Measurements from ENCODE around the gene JARID2. TPM values are rescaled to one million over a fixed set of nuclear protein-coding genes. Genes with fewer than 3 reads are reported as not detected.
A peak's percentile ranks its signal among the peaks of the same experiment; 100 is the strongest.

The JARID2 gene
- total RNA-seq, 1 experiment from 2014 or later, result 180 TPM

DNA sequence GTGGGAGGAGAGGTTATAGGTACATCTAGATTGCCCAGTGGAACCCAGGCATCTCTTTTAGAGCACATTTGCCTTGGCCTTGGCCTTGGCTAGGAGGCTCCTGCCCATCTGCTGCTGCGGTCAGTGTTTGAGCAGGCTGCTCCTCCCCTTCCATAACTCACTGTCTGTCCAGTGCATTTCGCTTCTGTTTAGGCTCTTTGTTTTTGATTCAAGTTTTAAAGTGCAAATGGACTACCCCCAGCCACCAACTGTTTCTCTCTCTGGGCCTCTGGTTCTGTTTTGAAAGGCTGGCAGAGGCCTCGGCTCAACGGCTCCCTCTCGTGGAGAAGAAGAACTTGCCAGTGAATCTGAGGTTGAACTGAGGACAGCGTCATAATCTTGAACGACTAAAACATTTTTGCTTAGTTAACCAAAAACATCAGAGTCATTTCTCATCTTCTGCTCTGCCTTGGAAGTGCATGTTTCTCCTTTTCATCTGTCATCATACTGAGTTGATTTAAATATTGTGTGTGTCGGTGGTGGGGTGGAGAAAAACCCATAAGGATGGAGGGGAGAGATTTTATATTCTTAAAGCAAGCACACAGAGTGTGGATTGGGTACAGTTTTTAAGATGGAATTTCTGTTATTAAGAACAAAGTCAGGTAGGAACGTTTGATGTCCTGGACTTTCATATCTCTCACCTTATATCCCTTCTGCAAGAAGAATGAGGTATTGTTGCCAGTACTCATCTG is 245.6 kb downstream of the JARID2 start:
- H3K36me3 Mint-ChIP-seq, result peaks cover 52% of the 10 kb centered on the region
- H3K27me3 Mint-ChIP-seq (ENCODE audit: low read depth), result no peaks in the 10 kb centered on the region
- peaks cover 80% of the 10 kb centered on the region for H3K4me1 Mint-ChIP-seq
- H3K27ac Mint-ChIP-seq, result peak overlapping the region; percentile 16; the same call in 1 of the 2 replicates
- H3K4me3 Mint-ChIP-seq, result peak overlapping the region; percentile 44
- H3K9me3 Mint-ChIP-seq, result no peaks in the 10 kb centered on the region
- TF ChIP-seq PRRX2 (CRISPR knock-in tag; IDR thresholded peaks at IDR 0.05), result 0 out of 2 replicates have a peak, but pooled peaks have one; percentile 19
- TF ChIP-seq, protein P1, sequence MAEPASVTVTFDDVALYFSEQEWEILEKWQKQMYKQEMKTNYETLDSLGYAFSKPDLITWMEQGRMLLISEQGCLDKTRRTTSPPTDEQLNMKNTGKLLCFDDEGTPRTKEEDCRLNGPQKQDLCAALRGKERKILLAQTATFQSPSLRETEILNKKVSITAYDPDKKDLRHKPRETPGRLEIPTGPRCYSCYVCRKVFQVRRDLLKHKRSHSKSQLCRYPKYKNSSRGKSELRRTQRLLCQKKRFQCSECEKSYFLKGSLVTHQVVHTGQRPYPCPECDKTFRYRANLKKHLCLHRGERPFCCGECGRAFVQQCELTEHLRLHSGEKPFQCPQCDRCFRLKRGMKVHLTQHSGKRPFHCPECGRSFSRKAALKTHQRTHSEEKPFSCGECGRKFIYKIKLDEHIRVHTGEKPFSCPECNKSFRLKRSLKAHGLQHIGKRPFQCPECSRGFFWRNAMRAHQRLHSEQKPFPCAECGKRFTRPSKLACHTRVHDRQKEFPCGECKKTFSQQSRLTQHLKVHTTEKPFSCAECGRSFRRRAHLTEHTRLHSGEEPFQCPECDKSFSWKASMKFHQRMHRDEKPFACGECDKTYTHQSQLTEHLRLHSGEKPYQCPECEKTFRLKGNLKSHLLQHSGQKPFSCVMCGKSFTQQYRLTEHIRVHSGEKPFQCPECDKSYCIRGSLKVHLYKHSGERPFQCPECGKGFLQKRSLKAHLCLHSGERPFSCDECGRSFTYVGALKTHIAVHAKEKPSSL (CRISPR knock-in tag; conservative IDR thresholded peaks at IDR 0.05), result no peak
- TF ChIP-seq, protein P2, sequence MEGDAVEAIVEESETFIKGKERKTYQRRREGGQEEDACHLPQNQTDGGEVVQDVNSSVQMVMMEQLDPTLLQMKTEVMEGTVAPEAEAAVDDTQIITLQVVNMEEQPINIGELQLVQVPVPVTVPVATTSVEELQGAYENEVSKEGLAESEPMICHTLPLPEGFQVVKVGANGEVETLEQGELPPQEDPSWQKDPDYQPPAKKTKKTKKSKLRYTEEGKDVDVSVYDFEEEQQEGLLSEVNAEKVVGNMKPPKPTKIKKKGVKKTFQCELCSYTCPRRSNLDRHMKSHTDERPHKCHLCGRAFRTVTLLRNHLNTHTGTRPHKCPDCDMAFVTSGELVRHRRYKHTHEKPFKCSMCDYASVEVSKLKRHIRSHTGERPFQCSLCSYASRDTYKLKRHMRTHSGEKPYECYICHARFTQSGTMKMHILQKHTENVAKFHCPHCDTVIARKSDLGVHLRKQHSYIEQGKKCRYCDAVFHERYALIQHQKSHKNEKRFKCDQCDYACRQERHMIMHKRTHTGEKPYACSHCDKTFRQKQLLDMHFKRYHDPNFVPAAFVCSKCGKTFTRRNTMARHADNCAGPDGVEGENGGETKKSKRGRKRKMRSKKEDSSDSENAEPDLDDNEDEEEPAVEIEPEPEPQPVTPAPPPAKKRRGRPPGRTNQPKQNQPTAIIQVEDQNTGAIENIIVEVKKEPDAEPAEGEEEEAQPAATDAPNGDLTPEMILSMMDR (IDR thresholded peaks at IDR 0.05), result peak; percentile 74
- TF ChIP-seq, protein P3, sequence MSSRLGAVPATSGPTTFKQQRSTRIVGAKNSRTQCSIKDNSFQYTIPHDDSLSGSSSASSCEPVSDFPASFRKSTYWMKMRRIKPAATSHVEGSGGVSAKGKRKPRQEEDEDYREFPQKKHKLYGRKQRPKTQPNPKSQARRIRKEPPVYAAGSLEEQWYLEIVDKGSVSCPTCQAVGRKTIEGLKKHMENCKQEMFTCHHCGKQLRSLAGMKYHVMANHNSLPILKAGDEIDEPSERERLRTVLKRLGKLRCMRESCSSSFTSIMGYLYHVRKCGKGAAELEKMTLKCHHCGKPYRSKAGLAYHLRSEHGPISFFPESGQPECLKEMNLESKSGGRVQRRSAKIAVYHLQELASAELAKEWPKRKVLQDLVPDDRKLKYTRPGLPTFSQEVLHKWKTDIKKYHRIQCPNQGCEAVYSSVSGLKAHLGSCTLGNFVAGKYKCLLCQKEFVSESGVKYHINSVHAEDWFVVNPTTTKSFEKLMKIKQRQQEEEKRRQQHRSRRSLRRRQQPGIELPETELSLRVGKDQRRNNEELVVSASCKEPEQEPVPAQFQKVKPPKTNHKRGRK (CRISPR knock-in tag; IDR thresholded peaks at IDR 0.05; ENCODE audit: borderline replicate concordance), result no peak
- ChIA-PET POLR2A (no interaction called here), CTCF (no interaction called here)
- DNase-seq (ENCODE audit: low spot score), result peak; percentile 69
- peak; percentile 19; the same call in 1 of the 2 replicates for ATAC-seq

DNA sequence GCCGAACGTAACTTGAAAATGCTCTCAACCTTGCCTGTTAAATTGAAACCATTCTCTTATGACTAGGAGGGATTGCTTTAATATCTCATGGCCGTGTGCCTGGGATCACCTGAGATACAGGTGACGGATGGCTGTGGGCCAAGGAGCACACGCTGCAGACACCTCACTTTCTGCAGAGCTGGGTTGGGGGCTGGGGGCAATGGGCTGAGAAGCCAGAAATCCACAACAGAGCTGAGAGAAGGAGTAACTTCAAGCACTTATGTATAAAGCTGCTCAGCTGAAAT is 246.1 kb downstream of the JARID2 start:
- H3K4me3 Mint-ChIP-seq, result peak overlapping the region; percentile 44
- TF ChIP-seq HMGA2 (CRISPR knock-in tag; IDR thresholded peaks at IDR 0.05) (no peak), CREM (CRISPR knock-in tag; IDR thresholded peaks at IDR 0.05) (no peak), NFATC4 (CRISPR knock-in tag; IDR thresholded peaks at IDR 0.05) (no peak), EMX1 (CRISPR knock-in tag; IDR thresholded peaks at IDR 0.05) (no peak), ZNF138 (CRISPR knock-in tag; conservative IDR thresholded peaks at IDR 0.05) (no peak), ZNF219 (CRISPR knock-in tag; IDR thresholded peaks at IDR 0.05; ENCODE audit: borderline replicate concordance) (no peak), ZNF263 (CRISPR knock-in tag; IDR thresholded peaks at IDR 0.05; ENCODE audit: low read depth) (no peak), MXD4 (CRISPR knock-in tag; IDR thresholded peaks at IDR 0.05; ENCODE audit: borderline replicate concordance) (no peak), JAZF1 (CRISPR knock-in tag; IDR thresholded peaks at IDR 0.05) (no peak), FOXP1 (CRISPR knock-in tag; IDR thresholded peaks at IDR 0.05; ENCODE audit: borderline replicate concordance) (no peak)
- TF ChIP-seq, protein P4, sequence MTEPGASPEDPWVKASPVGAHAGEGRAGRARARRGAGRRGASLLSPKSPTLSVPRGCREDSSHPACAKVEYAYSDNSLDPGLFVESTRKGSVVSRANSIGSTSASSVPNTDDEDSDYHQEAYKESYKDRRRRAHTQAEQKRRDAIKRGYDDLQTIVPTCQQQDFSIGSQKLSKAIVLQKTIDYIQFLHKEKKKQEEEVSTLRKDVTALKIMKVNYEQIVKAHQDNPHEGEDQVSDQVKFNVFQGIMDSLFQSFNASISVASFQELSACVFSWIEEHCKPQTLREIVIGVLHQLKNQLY (CRISPR knock-in tag; IDR thresholded peaks at IDR 0.05), result no peak
- TF ChIP-seq, protein P5, sequence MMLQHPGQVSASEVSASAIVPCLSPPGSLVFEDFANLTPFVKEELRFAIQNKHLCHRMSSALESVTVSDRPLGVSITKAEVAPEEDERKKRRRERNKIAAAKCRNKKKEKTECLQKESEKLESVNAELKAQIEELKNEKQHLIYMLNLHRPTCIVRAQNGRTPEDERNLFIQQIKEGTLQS (CRISPR knock-in tag; conservative IDR thresholded peaks at IDR 0.05), result no peak
- TF ChIP-seq, protein P1 (CRISPR knock-in tag; conservative IDR thresholded peaks at IDR 0.05), result no peak
- TF ChIP-seq, protein P6, sequence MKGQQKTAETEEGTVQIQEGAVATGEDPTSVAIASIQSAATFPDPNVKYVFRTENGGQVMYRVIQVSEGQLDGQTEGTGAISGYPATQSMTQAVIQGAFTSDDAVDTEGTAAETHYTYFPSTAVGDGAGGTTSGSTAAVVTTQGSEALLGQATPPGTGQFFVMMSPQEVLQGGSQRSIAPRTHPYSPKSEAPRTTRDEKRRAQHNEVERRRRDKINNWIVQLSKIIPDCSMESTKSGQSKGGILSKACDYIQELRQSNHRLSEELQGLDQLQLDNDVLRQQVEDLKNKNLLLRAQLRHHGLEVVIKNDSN (CRISPR knock-in tag; IDR thresholded peaks at IDR 0.05), result no peak
- peaks cover 76% of the 10 kb centered on the region for H3K4me1 Mint-ChIP-seq
- ATAC-seq (no peak), DNase-seq (ENCODE audit: low spot score) (no peak)
- H3K27ac Mint-ChIP-seq, result peak overlapping the region; percentile 47; the same call in 1 of the 2 replicates
- ChIA-PET POLR2A (no interaction called here), CTCF (no interaction called here)
- no peaks in the 10 kb centered on the region for H3K9me3 Mint-ChIP-seq
- no peaks in the 10 kb centered on the region for H3K27me3 Mint-ChIP-seq (ENCODE audit: low read depth)
- peaks cover 50% of the 10 kb centered on the region for H3K36me3 Mint-ChIP-seq

All from WTC11 (cell line).